Activated CD4-positive, alpha-beta T cell treated with anti-CD3 and anti-CD28 coated beads for 24 hours (primary cell): ENCODE results near the gene MICAL3.
A peak's percentile ranks its signal among the peaks of the same experiment; 100 is the strongest.

Source experiments
- DNase-seq, 2 donors: peaks; one replicate each; pipeline ENCODE4 v3.0.0-alpha.2; 2020; ENCODE audit warnings: low read depth in 2 of 2

MICAL3 gene

DNA sequence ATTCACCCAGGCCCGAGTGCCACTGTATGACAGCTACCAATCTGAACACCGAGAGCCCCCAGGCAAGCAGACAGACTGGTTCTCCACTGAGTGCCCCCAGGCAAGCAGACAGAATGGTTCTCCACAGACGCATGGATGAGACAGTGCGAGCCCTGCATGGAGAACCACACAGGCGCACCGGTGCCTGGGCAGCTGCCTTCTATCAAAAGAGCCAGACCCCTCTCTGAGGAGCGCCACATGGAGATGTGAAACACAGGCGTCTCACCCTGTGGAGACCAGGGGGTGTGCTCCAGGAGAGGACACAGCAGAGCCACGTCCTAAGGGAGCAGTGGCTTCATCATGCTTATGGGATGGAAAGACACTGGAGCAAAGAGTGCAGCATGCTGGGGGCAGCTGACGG is 155.6 kb downstream of the MICAL3 start:
- no peak for DNase-seq

DNA sequence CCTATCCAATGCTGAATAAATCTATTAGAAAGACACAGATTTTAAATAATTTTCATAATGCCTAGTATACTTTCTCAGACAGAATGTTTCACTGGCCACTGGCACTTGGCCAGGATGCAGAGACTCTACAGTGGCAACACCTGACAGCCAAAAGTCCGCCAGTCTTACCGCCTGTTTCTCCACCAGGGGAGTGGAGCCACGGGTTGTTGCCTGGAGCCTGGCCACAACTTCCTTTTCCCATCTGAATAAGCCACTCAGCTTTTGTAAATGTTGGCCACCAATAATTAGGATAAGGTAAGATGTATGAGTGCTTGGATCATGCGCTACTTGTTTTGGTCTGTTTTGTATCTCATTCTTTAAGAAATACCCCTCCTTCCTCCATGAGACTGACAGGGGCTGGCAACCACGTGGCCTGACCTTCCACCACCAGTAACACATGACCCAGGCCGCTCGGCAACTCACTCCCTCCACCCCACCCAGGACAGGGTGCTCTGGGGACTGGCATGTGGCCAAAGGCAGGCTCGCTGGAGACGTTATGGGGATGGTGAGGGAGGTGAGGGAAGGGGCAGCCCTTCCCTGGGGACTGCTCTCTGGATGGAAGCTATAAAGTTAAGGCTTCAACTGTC is 157.1 kb downstream of the MICAL3 start:
- DNase-seq: no peak

DNA sequence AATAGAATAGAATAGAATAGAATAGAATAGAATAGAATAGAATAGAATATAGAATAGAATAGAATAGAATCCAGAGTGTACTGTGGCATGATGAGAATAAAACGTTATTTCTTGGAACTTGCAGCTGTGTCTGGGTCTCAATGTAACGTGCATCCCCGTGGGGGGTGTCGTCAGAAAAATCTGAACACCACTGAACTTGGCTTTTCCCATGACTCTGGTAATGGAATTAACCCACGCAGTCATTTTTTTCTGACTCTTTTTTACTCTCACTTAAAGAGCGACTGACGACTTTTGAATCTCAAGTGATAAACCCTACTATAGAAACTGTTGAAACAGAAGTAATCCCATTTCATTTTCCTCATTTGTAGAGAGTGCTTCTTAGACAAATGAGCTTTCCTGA is 157.7 kb downstream of the MICAL3 start:
- DNase-seq: no peak

DNA sequence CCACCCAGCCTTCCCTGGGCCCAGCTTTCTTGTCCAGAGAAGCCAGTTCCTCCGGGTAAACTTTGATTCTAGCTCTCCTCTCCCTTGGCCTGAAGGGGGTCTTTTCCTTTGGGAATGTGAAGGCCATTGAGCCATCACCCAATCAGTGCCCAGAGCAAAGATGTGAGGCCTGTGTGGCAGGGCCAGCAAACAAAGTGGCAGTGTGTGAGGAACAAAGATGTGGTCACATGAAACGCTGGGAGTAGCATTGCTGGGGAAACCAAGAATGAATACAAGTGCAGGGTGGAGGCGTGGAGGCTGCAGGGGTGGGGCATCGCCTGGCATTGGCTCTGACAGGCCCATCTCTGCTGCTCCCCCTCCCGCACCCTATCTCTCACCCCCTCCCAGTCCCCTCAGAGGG is 158.2 kb downstream of the MICAL3 start:
- DNase-seq: no peak

DNA sequence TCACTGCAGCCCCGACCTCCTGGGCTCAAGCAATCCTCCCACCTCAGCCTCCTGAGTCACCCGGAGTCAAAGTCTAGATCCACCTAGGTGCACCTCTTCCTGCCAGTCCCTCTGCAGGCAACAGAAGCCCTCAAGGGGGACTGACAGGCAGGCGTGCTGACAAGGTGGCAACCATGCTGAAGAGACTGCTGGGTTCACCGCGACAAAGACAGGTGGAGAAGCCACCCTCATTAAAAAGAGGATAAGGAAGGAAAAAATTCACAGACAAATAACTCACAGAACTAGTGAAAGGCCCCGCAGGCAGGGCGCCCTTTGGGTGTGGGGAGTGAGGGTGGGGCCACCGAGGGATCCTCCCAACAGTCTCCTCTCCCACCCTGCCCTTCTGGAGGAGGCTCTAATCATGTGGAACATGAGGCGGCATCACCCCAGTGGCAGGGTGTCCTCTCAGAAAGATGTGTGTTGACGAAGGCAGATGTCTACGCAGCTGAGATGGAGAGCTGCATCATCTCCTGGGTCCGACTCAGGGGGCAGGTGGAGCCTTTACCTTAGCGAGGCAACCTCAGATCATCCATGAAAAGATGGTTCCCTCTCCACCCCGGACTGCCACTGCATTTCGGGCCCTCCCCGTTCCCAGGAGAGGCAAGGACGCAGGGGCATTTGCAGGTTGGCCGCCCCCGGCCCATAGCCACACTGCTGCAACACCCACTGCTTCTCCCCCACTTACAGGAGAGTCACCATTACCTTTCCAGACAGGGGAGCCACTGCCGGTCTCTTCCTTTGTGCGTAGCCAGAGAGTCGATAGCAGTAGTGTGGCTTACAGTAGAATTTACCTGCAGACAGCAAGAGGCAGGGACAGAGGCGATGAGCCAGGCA is 158.9 kb downstream of the MICAL3 start:
- no peak for DNase-seq

DNA sequence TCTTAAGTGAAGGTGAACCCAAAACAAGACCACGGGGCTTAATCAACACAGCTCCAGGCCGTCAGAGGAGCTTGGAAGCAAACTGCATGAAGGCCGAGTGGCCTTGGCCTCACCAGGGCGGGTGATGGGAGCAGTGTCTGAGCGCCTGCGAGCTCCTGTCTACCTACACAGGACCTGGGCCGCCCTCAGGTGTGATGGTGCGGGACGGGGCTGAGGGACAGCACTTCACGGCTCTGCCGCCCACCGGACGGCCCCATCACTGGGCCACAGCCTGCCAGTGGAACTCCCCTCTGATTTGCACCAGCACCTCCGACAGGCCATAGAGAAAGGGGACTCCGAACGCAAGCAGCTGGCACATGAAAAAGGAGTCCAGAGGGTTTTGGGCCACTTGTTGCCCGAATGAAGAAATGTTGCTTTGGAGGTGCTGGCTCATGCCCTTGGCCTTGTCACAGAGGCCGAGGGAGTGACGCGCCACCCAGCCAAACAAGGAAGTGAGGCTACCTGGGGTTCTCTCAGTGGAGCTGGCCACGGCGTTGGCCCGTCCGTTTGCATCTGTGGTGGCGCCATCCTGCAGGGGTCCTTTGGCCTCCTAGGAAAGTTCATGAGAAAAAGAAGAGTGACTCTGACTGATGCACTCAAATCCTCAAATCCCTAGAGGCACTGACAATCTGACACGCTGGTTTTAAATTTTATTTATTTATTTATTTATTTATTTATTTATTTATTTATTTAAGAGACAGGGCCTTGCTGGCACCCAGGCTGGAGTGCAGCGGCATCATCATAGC is 159.8 kb downstream of the MICAL3 start:
- DNase-seq: no peak

DNA sequence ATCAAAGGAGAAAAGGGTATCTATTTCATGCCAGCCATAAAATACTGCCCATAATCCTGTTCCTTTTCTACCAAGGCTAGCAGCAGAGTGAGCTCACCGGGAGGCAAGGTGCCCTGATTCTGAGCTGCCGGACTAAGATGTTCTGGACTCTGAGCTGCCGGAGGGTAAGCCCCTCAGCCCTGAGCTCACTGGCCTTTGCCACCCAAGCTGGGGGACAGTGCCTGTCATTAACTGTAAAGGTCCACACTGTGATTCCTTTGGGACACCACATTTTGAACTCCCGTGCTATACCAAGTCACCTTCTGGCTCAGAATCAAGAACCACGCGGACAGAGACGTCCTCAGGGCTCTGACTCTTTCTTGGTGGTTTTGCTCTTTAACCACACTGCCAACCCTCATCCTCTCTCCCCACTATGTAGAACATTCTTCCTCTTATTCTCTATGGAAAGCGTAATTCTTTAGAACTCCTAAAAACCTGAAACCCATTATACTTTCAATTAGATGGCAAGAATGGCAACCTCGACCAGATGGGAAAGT is 161.6 kb downstream of the MICAL3 start:
- no peak for DNase-seq

DNA sequence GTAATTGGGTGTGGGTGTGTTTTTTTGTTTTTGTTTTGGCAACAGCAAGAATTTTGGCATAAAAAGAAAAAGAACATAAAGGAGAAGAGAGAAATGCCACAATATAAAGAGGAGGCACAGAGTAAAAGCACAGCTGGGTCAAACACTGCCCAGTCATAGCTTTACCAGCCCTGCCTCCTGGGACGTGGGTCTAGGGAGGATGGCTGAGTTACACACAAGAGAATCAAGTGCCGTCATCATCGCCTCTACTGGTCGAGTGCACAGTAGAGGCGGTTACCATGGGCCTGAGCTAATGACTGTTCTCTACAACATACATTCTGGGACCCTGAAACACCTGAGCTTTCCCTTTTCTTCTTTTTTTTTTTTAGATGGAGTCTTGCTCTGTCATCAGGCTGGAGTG is 162.5 kb downstream of the MICAL3 start:
- DNase-seq: no peak

DNA sequence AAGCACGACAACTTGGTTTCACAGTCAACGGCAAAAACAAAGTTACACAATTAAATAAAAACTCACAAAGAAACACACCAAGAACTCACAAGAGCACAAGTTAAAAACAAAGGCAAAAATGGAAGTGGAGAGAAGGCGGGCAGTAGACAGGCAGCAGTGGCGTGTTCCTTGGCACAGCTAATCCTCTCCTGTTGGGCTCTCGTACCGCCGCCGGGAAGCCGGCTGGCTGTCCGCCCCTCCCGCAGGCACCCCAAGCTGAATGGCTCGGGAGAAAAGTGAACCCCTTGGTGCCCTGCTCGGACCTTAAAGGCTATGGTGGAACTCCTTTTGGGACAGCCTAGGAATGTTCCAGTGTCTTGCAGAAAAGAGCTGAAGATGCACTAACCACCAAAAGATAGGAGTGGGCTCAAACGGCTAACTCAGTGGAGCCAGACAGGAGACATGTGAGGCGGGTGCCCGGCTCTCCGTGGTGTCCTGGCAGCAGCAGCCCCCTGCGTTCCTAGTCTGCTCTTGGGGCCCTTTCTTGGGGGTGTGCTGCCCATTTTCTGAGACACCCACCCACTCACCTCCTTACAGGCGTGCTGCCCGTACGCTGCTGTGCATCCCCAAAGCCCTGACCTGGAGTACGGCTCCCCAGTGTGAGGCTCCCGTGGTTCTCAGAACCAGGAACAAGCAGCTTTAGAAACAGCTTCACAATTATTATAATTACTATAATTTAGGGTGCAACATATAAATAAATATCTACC is 164.0 kb downstream of the MICAL3 start:
- DNase-seq: no peak

DNA sequence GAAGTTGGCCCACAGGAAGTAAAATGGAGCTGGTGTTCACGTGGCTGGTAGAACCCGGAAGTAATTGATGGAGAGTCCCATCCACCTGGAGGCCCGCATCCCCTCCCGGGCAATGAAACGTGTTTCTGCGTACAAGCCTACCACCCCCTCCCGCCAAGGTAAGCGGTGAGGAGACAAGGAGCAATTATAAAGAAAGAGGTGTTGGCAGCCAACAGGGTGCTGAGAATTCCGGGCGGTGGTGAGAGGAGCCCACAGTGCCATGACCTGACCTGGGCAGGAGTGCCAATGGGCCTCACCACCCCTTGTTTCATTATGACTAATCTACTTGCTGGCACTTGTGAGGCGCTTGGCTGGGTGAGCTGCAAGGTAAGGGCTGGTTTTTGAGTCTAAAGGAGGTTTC is 166.3 kb downstream of the MICAL3 start:
- DNase-seq: no peak

DNA sequence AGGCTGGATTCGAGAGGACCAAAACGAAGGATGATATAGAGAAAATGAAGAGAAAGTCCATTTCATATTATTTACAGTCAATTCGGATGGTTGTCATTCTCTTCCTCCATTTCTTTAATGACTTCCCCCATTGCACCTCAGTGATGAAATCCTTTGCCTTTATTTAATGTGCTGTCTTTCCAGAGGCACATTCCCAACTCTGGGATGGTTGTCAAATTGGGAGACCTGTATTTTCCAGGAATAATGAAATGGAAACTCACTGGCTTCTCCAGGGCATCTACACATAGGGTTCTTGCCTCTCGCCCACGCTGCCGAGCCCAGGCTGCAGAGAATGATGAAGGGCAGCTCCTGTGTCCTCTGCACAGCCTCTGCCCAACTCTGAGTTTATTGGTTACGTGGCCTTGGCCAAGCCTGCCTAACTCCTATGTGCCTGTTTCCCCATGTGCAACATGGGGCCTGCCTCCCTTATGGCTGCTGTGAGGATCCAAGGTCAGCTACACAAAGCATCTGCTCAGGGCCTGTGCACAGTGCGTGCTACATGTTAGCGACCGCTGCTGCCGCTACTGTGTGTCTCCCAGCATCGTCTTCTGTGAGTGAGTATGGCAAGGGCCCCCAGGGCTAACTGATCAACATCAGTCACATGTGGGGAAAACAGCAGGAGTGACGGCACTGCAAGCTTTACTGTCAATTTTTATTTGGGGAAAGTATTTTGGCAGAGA is 168.6 kb downstream of the MICAL3 start:
- no peak for DNase-seq

DNA sequence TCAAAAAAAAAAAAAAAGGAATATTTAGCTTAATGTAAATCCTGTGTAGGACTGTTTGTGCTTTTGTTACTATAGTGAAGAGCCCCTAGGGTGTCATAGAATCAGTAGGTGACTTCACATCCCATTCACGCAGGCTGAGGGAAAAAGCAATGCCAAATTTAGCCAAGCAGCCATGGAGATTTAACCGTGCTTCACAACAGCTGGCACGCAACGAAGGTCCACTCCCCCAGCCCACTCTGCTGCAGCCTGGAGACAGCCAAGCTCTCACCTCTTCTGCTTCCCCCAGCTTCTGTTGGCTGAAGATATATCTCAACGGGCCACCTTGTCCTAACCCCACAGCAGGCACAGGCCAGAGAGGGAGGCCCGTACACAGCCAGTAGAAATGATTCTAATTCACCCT is 171.3 kb downstream of the MICAL3 start:
- no peak for DNase-seq

DNA sequence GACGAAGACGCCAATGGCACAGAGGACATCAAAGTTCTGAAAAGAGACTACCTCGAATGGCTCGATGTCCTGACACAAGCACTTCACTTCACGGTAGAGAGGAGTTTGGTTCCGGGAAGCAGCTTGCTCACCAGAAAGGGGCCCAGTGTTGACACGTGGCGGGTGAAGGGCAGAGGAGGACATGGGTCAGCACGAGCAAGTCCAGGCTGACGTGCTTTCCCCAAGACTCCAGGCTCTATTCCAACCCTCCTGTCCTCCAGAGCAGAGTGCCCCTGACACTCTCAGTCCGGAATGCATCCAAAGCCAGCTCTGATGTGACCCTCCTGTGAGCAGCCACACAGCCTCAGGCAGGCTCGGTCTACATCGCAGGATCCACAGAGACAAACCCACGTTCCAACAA is 172.6 kb downstream of the MICAL3 start:
- DNase-seq: no peak

DNA sequence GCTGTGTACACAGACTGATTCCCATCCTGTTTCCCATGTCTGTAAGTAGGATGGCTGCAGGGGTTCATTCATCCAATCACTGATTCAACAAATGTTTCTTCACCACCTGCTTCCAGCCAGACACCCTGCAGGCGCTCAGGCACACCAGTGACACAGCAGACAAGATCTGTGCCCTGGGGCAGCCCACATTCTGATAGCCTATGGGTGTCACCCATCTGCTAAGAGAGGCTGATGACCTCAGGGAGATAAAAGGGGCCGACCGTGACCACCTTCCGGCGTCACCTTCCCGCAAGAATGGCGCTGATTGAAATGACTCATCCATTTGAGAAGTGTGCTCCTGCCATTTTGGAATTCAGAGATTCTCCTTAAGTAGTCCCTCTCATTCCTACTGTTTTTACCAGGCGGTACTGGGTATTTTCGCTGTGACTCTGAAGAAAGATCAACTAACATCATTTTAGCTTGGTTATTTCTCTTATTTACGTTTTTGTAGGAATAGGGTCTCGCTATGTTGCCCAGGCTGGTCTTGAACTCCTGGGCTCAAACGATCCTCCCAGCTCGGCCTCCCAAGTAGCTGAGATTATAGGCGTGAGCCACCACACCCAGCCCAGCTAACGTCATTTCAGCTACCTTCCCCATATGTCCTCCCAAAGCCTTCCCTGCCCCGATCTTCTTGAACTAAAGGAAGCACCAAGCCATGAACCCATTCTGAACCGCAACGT is 176.8 kb downstream of the MICAL3 start:
- DNase-seq: no peak

DNA sequence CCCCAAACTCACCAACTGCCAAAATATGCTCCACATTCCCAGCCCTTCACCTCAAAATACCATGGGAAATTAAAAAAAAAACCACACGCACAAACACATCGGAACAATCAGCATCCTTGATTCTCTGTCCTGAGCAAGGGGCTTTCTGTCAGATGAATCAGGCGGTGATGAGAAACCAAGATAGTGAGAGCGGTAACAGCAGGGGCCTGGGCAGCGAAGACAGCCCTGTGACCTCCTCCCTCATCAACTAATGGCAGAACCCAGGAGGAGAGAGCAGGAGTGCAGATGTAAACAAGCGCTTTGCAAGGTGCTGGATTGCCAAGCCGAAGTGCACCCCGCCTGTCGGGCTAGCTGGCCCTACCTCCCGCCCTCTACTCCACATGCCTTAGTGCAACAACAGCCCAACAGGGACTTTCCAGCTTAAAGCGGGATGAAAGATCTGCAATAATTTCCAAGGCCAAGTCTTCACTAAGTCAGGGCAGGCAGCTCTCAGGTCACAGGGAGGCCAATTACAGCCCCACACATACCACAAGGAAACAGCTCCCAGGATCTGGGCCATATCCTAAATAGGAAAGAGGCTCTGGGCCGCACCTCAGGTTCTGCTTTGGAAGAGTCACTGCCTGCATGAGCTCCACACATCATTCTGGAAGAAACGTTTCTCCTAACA is 177.9 kb downstream of the MICAL3 start:
- no peak for DNase-seq

DNA sequence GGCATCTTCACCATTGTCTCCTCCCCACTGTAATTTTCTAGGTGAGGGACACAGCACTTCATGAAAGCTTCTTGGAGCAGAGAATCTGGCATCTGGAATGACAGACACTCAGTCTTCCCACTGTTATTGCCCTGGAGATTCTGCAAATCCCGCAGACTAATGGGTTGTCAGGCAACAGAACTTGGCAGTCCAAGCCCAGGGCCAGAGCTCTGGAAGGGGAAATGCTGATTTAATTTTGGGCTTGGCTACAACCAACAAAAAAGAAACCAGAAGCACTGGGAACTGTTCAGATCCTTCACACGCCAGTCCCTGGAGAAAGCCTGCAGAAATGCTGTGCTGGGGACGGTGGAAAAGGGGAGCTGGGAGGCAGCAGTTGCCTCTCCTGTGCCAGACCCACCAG is 178.6 kb downstream of the MICAL3 start:
- DNase-seq: no peak

DNA sequence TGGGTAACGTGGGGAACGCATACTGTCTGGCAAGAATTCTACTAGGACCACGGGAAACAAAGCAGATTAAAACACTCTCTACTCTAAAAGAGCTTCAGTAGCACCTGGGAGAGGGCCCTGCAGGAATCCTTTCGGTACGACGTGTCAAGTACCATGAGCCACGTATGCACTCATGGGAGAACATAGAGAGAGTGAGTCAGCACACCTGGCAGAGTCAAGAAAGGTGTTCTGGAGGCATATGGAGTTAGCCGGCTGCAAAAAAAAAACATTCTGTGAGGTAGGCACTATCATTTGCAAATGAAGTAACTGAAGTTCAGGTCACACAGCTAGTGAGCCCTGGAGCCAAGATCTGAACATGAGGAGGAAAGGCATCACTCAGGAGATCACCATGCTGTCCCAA is 179.0 kb downstream of the MICAL3 start:
- DNase-seq: no peak

DNA sequence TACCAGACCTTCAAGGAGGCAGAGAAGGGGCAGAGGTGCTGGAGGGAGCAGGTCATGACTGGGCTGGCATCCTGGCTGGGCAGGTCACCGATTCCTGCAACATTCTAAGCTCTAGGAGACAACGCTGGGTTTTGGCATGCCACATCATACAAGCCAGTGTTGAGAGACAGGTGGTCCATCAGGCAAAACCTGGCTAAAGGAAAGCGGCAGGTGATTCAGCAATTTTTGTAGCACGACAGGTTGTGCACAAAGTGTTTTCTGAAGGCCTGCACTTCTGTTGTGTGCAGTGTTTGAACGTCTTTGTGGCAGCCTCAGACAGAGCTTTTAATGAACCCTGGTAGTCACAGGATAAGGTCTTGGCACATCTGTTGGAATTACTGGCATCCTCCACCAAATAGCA is 180.2 kb downstream of the MICAL3 start:
- DNase-seq: no peak

DNA sequence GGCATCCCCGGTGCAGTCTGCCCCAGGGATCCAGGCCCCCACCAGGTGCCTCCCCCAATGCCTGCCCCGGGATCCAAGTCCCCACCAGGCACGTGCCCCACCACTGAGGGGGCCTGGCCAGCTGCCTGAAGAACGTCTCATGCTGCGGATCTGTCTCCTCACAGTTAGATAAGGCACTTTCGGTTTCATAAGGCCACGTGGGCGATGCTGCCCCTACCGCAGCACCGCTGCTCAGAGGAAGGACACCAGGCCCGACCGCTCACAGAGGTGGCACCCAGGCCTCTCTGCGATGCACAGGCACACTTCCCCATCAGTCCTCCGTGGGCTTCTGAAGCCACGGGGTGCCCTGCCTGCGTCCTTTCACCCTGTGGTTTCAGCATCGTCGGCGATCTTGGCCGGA is 182.0 kb downstream of the MICAL3 start:
- DNase-seq: peak in 1 of 2 donors; percentile 7

DNA sequence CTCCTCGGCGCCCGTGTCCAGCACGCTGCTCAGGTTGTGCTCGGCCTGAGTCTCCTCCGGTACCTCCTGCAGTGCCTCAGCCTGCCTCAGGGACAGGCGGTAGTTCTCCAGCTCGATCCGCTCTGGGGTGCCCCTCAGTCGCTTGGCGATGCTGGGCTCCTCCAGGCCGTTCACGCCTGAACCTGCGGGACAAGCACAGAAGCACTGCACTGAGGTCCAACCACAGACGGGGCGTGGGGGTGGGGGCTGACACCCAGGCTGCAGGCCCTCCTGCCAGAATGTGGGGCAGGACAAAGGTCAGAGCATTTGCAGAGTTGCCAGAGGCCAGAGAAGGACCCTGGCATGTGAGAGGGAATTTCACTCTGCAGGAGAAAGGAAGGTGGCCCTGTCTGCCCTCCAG is 182.5 kb downstream of the MICAL3 start:
- no peak for DNase-seq
